Renal cortical epithelial cell (primary cell): Measurements from ENCODE around the gene GNAQ. TPM values are rescaled to one million over a fixed set of nuclear protein-coding genes. Genes with fewer than 3 reads are reported as not detected.

Experiments used
- DNase-seq: peaks from one replicate; pipeline ENCODE4 v3.0.0-alpha.2; 2011; ENCODE audit warnings: low read depth
- total RNA-seq: library from RNA; depleted of rRNA; stranded (reverse); fragments of >200 nt; gene quantifications from 2 replicates; pipeline ENCODE4 v1.2.3, GENCODE V29; 2014

GNAQ gene
- total RNA-seq, 1 donor from 2014 or later, result 65.6 TPM

GRCh38 chr9:78031893-78032729 lies 500 bp upstream of the GNAQ start:
- DNase-seq, result peak; percentile 80

DNA sequence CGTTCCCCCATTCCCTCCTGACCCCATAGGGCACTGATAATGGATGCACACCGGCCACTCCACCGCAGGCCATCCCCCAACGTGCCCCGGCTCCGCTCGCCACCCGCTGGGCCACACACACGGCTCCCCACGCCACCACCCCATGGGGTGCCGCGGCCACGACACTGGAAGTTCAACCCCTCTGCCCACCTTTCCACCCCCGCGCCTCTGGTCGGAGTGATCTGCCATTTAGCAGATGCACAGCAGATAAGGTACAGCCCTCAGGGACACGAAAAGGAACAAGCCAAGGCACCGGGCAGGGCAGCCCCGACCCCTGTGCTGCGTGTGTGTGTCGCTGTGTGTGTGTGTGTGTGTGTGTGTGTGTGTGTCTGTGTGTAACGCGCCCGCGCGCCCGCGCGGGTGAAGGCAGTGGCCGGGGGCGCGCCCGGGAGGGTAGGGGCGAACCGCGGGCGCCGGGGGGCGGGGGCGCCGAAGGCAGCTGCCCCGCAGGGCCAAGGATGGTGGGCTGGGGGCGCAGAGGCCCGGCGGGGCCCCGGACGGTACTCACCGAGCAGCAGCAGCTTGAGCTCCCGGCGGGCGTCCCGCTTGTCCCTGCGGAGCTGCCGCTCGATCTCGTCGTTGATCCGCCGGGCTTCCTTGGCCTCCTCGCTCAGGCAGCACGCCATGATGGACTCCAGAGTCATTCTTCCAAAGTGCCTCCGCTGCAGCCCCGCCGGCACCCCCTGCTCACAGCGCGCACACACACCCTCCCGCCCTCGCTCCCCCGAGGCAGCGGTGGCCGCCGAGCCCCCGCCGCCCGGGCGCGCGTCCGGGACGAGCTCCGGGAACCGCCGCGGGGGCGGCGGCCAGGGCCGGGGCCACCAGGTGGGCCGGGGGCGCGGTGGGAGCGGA lies 813 bp downstream of the GNAQ start:
- no peak for DNase-seq

DNA sequence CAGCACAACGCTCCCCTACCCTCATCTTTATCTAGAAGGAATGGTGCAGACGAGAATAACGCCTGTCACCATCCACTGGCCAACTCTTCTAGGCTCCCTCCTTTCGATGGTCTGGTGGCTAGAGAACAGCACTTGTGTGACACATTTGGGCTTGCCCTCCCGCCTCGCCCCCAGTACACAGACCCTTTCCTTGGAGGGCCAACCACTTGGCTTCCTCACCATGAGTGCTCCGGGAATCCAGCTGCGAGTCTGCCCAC lies 1.4 kb downstream of the GNAQ start:
- no peak for DNase-seq

DNA sequence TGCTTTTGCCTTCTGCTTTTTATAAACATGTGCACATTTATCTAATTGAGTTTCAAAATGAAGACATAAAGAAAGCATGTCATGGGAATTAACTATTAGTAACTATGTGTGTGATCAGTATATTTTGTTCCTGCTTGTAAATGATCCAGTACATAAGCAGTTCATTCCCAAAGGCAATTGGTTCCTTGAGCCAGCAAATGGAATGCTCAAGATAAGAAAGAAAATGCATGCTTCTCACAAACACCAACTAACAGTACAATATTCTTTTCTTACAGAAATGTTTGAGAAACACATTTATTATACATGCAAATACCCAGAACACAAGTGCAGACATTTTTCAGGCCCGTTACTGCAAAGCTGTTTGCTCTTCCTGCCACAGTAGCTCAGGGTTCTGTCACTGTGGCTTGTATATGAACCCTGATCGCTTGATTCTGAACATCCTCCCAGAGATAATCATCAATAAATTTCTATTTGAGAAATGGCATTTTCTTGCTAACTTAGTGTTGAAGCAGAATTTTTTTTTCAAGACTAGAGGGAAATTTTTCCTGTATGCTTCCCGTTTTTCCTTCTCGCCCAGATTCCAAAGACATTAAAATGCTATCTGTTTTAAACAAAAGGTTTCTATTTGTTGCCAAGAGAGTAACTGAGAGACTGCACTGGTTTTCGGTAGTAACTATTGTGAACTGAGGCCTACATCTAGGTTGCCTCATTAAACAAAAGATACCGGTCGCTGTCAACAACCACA lies 1.9 kb downstream of the GNAQ start:
- no peak for DNase-seq

GRCh38 chr9:78028926-78029325 lies 2.7 kb downstream of the GNAQ start:
- DNase-seq, result no peak

- no peak for DNase-seq
Measured at GRCh38 chr9:78026947-78027346, 4.7 kb downstream of the GNAQ start.

DNA sequence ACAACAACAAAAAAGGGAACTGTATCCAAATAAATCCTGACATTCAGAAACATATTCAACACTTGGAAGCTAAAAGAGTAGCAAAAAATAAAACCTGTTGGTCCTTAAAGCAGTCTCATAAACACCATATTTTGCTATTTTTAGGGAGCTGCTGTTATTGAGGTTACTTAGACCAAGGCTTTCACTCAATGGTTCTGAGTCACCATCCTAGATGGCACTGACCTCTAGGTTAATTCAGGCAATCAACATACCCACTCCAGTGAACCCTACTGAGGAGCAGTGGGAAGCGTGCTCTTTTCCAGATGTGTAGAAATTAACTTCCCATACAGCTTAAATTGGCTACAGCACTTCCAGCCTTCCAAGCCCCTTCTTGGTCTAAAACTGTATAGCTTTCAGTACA lies 5.2 kb downstream of the GNAQ start:
- peak; percentile 88 for DNase-seq

- peak; percentile 67 for DNase-seq
Measured at GRCh38 chr9:78025186-78025585, 6.4 kb downstream of the GNAQ start.

GRCh38 chr9:78023003-78023741 lies 8.4 kb downstream of the GNAQ start:
- peak; percentile 100 for DNase-seq

GRCh38 chr9:78021697-78022096 lies 9.9 kb downstream of the GNAQ start:
- DNase-seq, result no peak

- no peak for DNase-seq
Measured at GRCh38 chr9:78017190-78017693, 14.4 kb downstream of the GNAQ start.

DNA sequence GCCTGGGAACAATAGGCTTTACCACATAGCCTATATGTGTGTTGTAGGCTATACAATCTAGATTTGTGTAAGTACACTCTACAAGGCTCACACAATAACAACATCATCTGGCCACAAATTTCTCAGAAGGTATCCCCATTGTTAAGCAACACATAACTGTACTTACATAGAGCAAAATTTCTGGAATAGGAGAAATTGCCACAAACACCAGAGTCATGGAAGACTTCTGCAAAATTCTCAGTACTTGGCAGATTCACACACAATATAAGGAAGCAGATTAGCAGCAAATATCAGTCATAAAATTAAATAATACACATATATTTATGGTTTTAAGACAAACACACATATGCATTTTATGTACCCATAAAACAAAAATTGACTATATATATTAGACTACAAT lies 16.4 kb downstream of the GNAQ start:
- DNase-seq, result no peak

- no peak for DNase-seq
Measured at GRCh38 chr9:78014776-78015175, 16.8 kb downstream of the GNAQ start.

GRCh38 chr9:78013934-78014333 lies 17.7 kb downstream of the GNAQ start:
- DNase-seq, result no peak

GRCh38 chr9:78011049-78011448 lies 20.6 kb downstream of the GNAQ start:
- DNase-seq, result no peak

DNA sequence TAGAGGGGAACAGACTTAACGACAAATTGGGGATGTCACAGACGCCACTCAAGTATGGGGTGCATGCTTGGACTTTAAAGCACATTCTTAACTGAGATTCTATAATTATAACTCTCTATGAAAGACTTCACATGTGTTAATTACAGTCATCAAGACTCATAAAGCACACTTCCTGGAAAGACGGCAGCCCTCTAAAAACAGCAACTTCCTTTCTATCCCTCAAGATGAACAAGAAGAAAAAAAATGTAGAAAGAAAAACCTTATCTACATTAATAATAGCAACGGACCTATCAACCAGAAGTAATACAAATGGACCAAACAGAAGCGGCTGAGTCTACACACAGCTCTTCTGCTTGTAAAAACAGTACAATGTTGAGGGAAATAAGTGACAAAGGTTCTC lies 21.2 kb downstream of the GNAQ start:
- DNase-seq, result no peak

DNA sequence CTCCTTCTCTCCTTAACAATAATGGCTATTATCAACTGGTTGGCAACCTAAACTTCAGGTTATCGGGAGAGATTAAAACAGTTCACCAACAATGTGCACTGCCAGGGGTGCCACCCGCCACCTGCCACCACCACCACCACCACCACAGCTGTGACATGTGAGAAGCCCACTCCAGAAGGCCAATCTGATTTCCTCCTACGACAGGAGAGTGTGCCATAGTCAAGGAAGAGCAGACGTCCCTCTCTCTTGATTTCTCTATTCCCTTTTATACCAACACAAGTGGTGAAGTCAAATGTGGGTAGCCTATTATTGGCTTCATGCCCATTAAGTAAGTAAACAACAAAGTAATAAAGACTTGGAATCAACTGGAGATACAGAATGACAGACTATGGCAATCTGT lies 22.4 kb downstream of the GNAQ start:
- no peak for DNase-seq

DNA sequence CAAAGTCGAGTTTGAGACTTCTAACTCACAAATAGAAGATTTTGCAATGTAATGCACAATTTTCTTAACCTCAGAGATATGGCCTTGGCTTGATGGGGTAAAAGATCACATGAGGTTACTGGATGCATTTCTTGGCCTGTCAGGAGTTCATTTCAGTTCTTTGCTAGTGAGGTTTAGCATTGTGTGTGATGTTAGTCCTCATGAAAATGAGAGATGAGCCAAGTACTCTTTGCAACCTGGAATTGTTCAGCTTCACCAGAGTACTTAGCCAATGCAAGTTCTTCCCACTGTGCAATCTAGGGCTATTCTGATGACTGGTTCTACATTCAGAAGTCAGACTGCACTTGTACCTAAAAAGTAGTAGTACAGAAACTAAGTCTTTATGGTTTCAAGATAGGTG lies 24.9 kb downstream of the GNAQ start:
- DNase-seq, result no peak

GRCh38 chr9:78005231-78006002 lies 26.2 kb downstream of the GNAQ start:
- DNase-seq, result no peak

GRCh38 chr9:78004478-78005229 lies 27.0 kb downstream of the GNAQ start:
- DNase-seq, result peak; percentile 62
